Stimulated activated CD8-positive, alpha-beta memory T cell treated with anti-CD3 and anti-CD28 coated beads, Interleukin-4, amount 100 ng/mL, for 4 hours (primary cell): Measurements from ENCODE around the gene BMP8A.
"Not testable (repeated sequence)": the region's sequence is repeated elsewhere in the genome, so short reads cannot be mapped to it uniquely, and the experiment has no call there.

Experiments
- DNase-seq, 2 donors: peaks; one replicate each; pipeline ENCODE4 v3.0.0-alpha.2; 2020; ENCODE audit warnings: low read depth in 2 of 2, low spot score in 1 of 2

The BMP8A gene

GRCh38 chr1:39483276-39483675 lies 8.2 kb upstream of the BMP8A start:
- no peak for DNase-seq

- DNase-seq = no peak
Observed at GRCh38 chr1:39484564-39484963, 6.9 kb upstream of the BMP8A start.

- DNase-seq = no peak
Observed at GRCh38 chr1:39485046-39485803, 6.2 kb upstream of the BMP8A start.

- DNase-seq = no peak
Observed at GRCh38 chr1:39488012-39488545, 3.4 kb upstream of the BMP8A start.

GRCh38 chr1:39488793-39489566 lies 2.5 kb upstream of the BMP8A start:
- no peak for DNase-seq

- DNase-seq = no peak
Observed at GRCh38 chr1:39489567-39490239, 1.7 kb upstream of the BMP8A start.

- DNase-seq = no peak
Observed at GRCh38 chr1:39490596-39491145, 765 bp upstream of the BMP8A start.

GRCh38 chr1:39492118-39493042 lies 944 bp downstream of the BMP8A start:
- DNase-seq = not testable (repeated sequence)

GRCh38 chr1:39493043-39493810 lies 1.8 kb downstream of the BMP8A start:
- not testable (repeated sequence) for DNase-seq

GRCh38 chr1:39494671-39495410 lies 3.4 kb downstream of the BMP8A start:
- no peak for DNase-seq

GRCh38 chr1:39496520-39496919 lies 5.1 kb downstream of the BMP8A start:
- not testable (repeated sequence) for DNase-seq

- no peak for DNase-seq
Observed at GRCh38 chr1:39497585-39497984, 6.1 kb downstream of the BMP8A start.

- DNase-seq = not testable (repeated sequence)
Observed at GRCh38 chr1:39498096-39498710, 6.8 kb downstream of the BMP8A start.

- not testable (repeated sequence) for DNase-seq
Observed at GRCh38 chr1:39498821-39499220, 7.4 kb downstream of the BMP8A start.

GRCh38 chr1:39499668-39500067 lies 8.2 kb downstream of the BMP8A start:
- DNase-seq = no peak

- DNase-seq = no peak
Observed at GRCh38 chr1:39500862-39501389, 9.5 kb downstream of the BMP8A start.

- no peak for DNase-seq
Observed at GRCh38 chr1:39501666-39502065, 10.2 kb downstream of the BMP8A start.

- DNase-seq = not testable (repeated sequence)
Observed at GRCh38 chr1:39504436-39504835, 13.0 kb downstream of the BMP8A start.
